ENCODE measurements around the gene PHLDA1. TPM values are rescaled to one million over a fixed set of nuclear protein-coding genes. Genes with fewer than 3 reads are reported as not detected.

PHLDA1 gene
- 35.7 and 36.7 TPM in 2 replicates for total RNA-seq (2014; rRNA removed; shearing (Covaris generic))
- polyA plus RNA-seq (2016; fragmentation: Nextera tagmentation; extraction: Ambion mirVana): 35.4 and 36.2 TPM in 2 replicates

- no peaks in the 10 kb centered on the region for H4K20me1 ChIP-seq (ENCODE audit: insufficient read depth)
- DNase-seq: peak; percentile 99
- peaks cover 26% of the 10 kb centered on the region for H3K36me3 ChIP-seq (ENCODE audit: low read depth)
- in situ Hi-C loops (cut with MboI): no loop called here
- H3F3A ChIP-seq (ENCODE audit: insufficient read depth): peaks cover 72% of the 10 kb centered on the region
- peak within 1 kb of the TSS; percentile 99 for H3K4me2 ChIP-seq (ENCODE audit: unreplicated experiment)
- H3K9me2 ChIP-seq (ENCODE audit: insufficient read depth): no peaks in the 10 kb centered on the region
- H3K9ac ChIP-seq: peak within 1 kb of the TSS; percentile 95
- H3K27ac ChIP-seq: peak within 1 kb of the TSS; percentile 96
- H3K9me3 ChIP-seq (ENCODE audit: low read depth): no peaks in the 10 kb centered on the region
- peak within 1 kb of the TSS; percentile 92 for H3K4me3 ChIP-seq
- 0% methylated on average over 38 to 61 of the region's 67 CpGs for WGBS, 2 experiments (ENCODE audit: low coverage in 1 of 2, low lambda C conversion rate in 2 of 2, missing lambda C conversion rate in 2 of 2)
- H2AFZ ChIP-seq: peak within 1 kb of the TSS; percentile 78
- peaks cover 30% of the 10 kb centered on the region for H3K4me1 ChIP-seq (ENCODE audit: insufficient read depth)
- H3K79me2 ChIP-seq (ENCODE audit: insufficient read depth): peaks cover 65% of the 10 kb centered on the region
- no peak for TF ChIP-seq EZH2 (IDR thresholded peaks at IDR 0.05; ENCODE audit: insufficient read depth, poor library complexity, severe bottlenecking)
- TF ChIP-seq EZH2phosphoT487 (IDR thresholded peaks at IDR 0.05; ENCODE audit: insufficient read depth, low read depth): no peak
- H3K27me3 ChIP-seq (replicated peaks; ENCODE audit: insufficient read depth): no peaks in the 10 kb centered on the region
These were observed at the start of gene PHLDA1 for GRCh38 chr12:76031414-76032042. Gene PHLDA1, minus strand, starts transcription at chr12:76031776.

- in situ Hi-C loops (cut with MboI): no loop called here
- H3K4me1 ChIP-seq (ENCODE audit: insufficient read depth): peaks cover 33% of the 10 kb centered on the region
- H3K27ac ChIP-seq: no peak overlapping the region
- no peaks in the 10 kb centered on the region for H3K27me3 ChIP-seq (replicated peaks; ENCODE audit: insufficient read depth)
- no peak overlapping the region for H3K4me3 ChIP-seq
- H3K9me2 ChIP-seq (ENCODE audit: insufficient read depth): no peaks in the 10 kb centered on the region
- no peak overlapping the region for H3K9ac ChIP-seq
- H3K9me3 ChIP-seq (ENCODE audit: low read depth): no peaks in the 10 kb centered on the region
- peak overlapping the region; percentile 96 for H3K4me2 ChIP-seq (ENCODE audit: unreplicated experiment)
- H2AFZ ChIP-seq: no peak overlapping the region
- H3K79me2 ChIP-seq (ENCODE audit: insufficient read depth): peaks cover 84% of the 10 kb centered on the region
- peaks cover 13% of the 10 kb centered on the region; the same call in 1 of the 2 replicates for H3K36me3 ChIP-seq (ENCODE audit: low read depth)
- peak; percentile 22 for DNase-seq
- peaks cover 13% of the 10 kb centered on the region for H3F3A ChIP-seq (ENCODE audit: insufficient read depth)
- TF ChIP-seq EZH2phosphoT487 (IDR thresholded peaks at IDR 0.05; ENCODE audit: insufficient read depth, low read depth) (no peak), EZH2 (IDR thresholded peaks at IDR 0.05; ENCODE audit: insufficient read depth, poor library complexity, severe bottlenecking) (no peak)
- WGBS, 2 experiments (ENCODE audit: low coverage in 1 of 2, low lambda C conversion rate in 2 of 2, missing lambda C conversion rate in 2 of 2): 88 to 93% methylated on average over 6 of the region's 6 CpGs
- H4K20me1 ChIP-seq (ENCODE audit: insufficient read depth): peaks cover 30% of the 10 kb centered on the region; the same call in 1 of the 2 replicates
These were observed 49.3 kb upstream of the PHLDA1 start for GRCh38 chr12:76080729-76081415.

- H3K9ac ChIP-seq: no peak overlapping the region
- 97 to 100% methylated on average over 2 of the region's 2 CpGs for WGBS, 2 experiments (ENCODE audit: low coverage in 1 of 2, low lambda C conversion rate in 2 of 2, missing lambda C conversion rate in 2 of 2)
- H3K9me2 ChIP-seq (ENCODE audit: insufficient read depth): no peaks in the 10 kb centered on the region
- peak; percentile 16 for DNase-seq
- in situ Hi-C loops (cut with MboI): no loop called here
- no peak overlapping the region for H2AFZ ChIP-seq
- no peaks in the 10 kb centered on the region for H3K27me3 ChIP-seq (replicated peaks; ENCODE audit: insufficient read depth)
- peaks cover 10% of the 10 kb centered on the region for H3F3A ChIP-seq (ENCODE audit: insufficient read depth)
- H3K4me3 ChIP-seq: no peak overlapping the region
- H3K27ac ChIP-seq: no peak overlapping the region
- peaks cover 30% of the 10 kb centered on the region; the same call in 1 of the 2 replicates for H4K20me1 ChIP-seq (ENCODE audit: insufficient read depth)
- H3K4me2 ChIP-seq (ENCODE audit: unreplicated experiment): no peak overlapping the region
- no peak for TF ChIP-seq EZH2phosphoT487 (IDR thresholded peaks at IDR 0.05; ENCODE audit: insufficient read depth, low read depth)
- TF ChIP-seq EZH2 (IDR thresholded peaks at IDR 0.05; ENCODE audit: insufficient read depth, poor library complexity, severe bottlenecking): no peak
- peaks cover 91% of the 10 kb centered on the region for H3K79me2 ChIP-seq (ENCODE audit: insufficient read depth)
- peaks cover 27% of the 10 kb centered on the region for H3K4me1 ChIP-seq (ENCODE audit: insufficient read depth)
- H3K9me3 ChIP-seq (ENCODE audit: low read depth): no peaks in the 10 kb centered on the region
- H3K36me3 ChIP-seq (ENCODE audit: low read depth): peaks cover 13% of the 10 kb centered on the region; the same call in 1 of the 2 replicates
These were observed 48.6 kb upstream of the PHLDA1 start for GRCh38 chr12:76080017-76080728.

GRCh38 chr12:76078748-76079147 is 47.2 kb upstream of the PHLDA1 start:
- H3K9me3 ChIP-seq (ENCODE audit: low read depth): no peaks in the 10 kb centered on the region
- no peak for TF ChIP-seq EZH2 (IDR thresholded peaks at IDR 0.05; ENCODE audit: insufficient read depth, poor library complexity, severe bottlenecking)
- TF ChIP-seq EZH2phosphoT487 (IDR thresholded peaks at IDR 0.05; ENCODE audit: insufficient read depth, low read depth): no peak
- no peaks in the 10 kb centered on the region for H3K27me3 ChIP-seq (replicated peaks; ENCODE audit: insufficient read depth)
- H3K9ac ChIP-seq: no peak overlapping the region
- in situ Hi-C loops (cut with MboI): loop anchor here (10.0 kb wide), 1 partner anchor 266 kb away; the partner anchor contains the start of gene BBS10
- peaks cover 8% of the 10 kb centered on the region for H3F3A ChIP-seq (ENCODE audit: insufficient read depth)
- no peaks in the 10 kb centered on the region for H3K9me2 ChIP-seq (ENCODE audit: insufficient read depth)
- H3K27ac ChIP-seq: no peak overlapping the region
- no peak overlapping the region for H3K4me3 ChIP-seq
- peaks cover 30% of the 10 kb centered on the region; the same call in 1 of the 2 replicates for H4K20me1 ChIP-seq (ENCODE audit: insufficient read depth)
- H3K79me2 ChIP-seq (ENCODE audit: insufficient read depth): peaks cover 100% of the 10 kb centered on the region
- peaks cover 16% of the 10 kb centered on the region; the same call in 1 of the 2 replicates for H3K36me3 ChIP-seq (ENCODE audit: low read depth)
- DNase-seq: no peak
- WGBS, 2 experiments (ENCODE audit: low coverage in 1 of 2, low lambda C conversion rate in 2 of 2, missing lambda C conversion rate in 2 of 2): 98 to 100% methylated on average over 2 of the region's 2 CpGs
- no peak overlapping the region for H2AFZ ChIP-seq
- H3K4me2 ChIP-seq (ENCODE audit: unreplicated experiment): no peak overlapping the region
- peaks cover 27% of the 10 kb centered on the region for H3K4me1 ChIP-seq (ENCODE audit: insufficient read depth)

Data from GM23248 (cell line).